PC-3 (cell line): ENCODE data around the gene FANCC. TPM values are rescaled to one million over a fixed set of nuclear protein-coding genes. Genes with fewer than 3 reads are reported as not detected.

Experiments
- ATAC-seq: fragments of 200-7000 bp; cut with Tn5 transposase; 2 replicates; pipeline ENCODE4 v1.9.1; 2020; ENCODE audit warnings: mild to moderate bottlenecking, moderate library complexity
- BruUV-seq: library from RNA; stranded (reverse); fragments of 400-500 nt; replicated peaks from 2 replicates; lab custom pipeline; 2021; lab: Mats Ljungman, UMichigan
- CTCF ChIA-PET: fragments of 300-600 bp; sonication (Branson Sonifier 250); formaldehyde crosslinking; loops from one replicate; lab custom pipeline; 2022; ENCODE audit warnings: antibody characterized with exemption; lab: Charles Lee
- POLR2A ChIA-PET: fragments of 300-600 bp; sonication (Branson Sonifier 250); formaldehyde crosslinking; loops from one replicate; lab custom pipeline; 2022; ENCODE audit warnings: antibody characterized with exemption; ENCODE audit not compliant: unreplicated experiment; lab: Charles Lee
- DNase-seq: peaks from one replicate; pipeline ENCODE4 v3.0.0-alpha.2; 2015
- H2AFZ ChIP-seq: fragments of 300-600 bp; sonication (generic); 2 replicates; pipeline ENCODE4 v1.6.0; 2016; ENCODE audit warnings: antibody characterized with exemption, low read length
- H3F3A ChIP-seq: fragments of 300-600 bp; sonication (generic); one replicate; pipeline ENCODE4 v1.6.0; 2017; ENCODE audit warnings: antibody characterized with exemption, low read length, control low read depth, mild to moderate bottlenecking; ENCODE audit not compliant: unreplicated experiment
- H3K27ac ChIP-seq: fragments of 300-600 bp; sonication (generic); 2 replicates; pipeline ENCODE4 v1.5.1; 2016; ENCODE audit warnings: mild to moderate bottlenecking, low read length
- H3K27me3 ChIP-seq: fragments of 300-600 bp; sonication (generic); 2 replicates; pipeline ENCODE4 v1.6.1; 2016; ENCODE audit warnings: low read length, mixed read lengths
- H3K36me3 ChIP-seq: fragments of 300-600 bp; sonication (generic); 2 replicates; pipeline ENCODE4 v1.6.1; 2016; ENCODE audit warnings: low read depth, mixed run types, low read length, mixed read lengths
- H3K4me1 ChIP-seq: fragments of 300-600 bp; sonication (generic); 2 replicates; pipeline ENCODE4 v1.5.1; 2016; ENCODE audit warnings: low read length; ENCODE audit not compliant: insufficient read depth
- H3K4me2 ChIP-seq: fragments of 300-600 bp; sonication (generic); 2 replicates; pipeline ENCODE4 v1.6.0; 2016; ENCODE audit warnings: low read length
- H3K4me3 ChIP-seq: fragments of 300-600 bp; sonication (generic); 2 replicates; pipeline ENCODE4 v1.5.1; 2016; ENCODE audit warnings: mild to moderate bottlenecking, low read length, mixed read lengths
- H3K79me2 ChIP-seq: fragments of 300-600 bp; sonication (generic); 2 replicates; pipeline ENCODE4 v1.6.1; 2017; ENCODE audit warnings: low read length, mixed read lengths
- H3K9ac ChIP-seq: fragments of 300-600 bp; sonication (generic); 2 replicates; pipeline ENCODE4 v1.6.0; 2016; ENCODE audit warnings: mild to moderate bottlenecking, low read length
- H3K9me2 ChIP-seq: fragments of 300-600 bp; sonication (generic); replicated peaks from 2 replicates; pipeline ENCODE4 v1.6.1; 2016; ENCODE audit warnings: mixed run types, low read length, mixed read lengths
- H3K9me3 ChIP-seq: fragments of 300-600 bp; sonication (generic); 2 replicates; pipeline ENCODE4 v1.6.1; 2016; ENCODE audit warnings: low read length, mixed read lengths
- H4K20me1 ChIP-seq: fragments of 300-600 bp; sonication (generic); 2 replicates; pipeline ENCODE4 v1.6.1; 2016; ENCODE audit warnings: low read length, mixed read lengths
- EZH2 ChIP-seq: fragments of 300-600 bp; sonication (generic); IDR thresholded peaks from one replicate; pipeline ENCODE4 v1.6.1; 2017; ENCODE audit warnings: antibody characterized with exemption, mild to moderate bottlenecking, low read length; ENCODE audit not compliant: unreplicated experiment
- EZH2phosphoT487 ChIP-seq: fragments of 300-600 bp; sonication (generic); IDR thresholded peaks from 2 replicates; pipeline ENCODE4 v1.6.1; 2018; ENCODE audit warnings: mild to moderate bottlenecking, antibody characterized with exemption, low read length, borderline replicate concordance
- intact Hi-C: fragments of 100-400 bp; cut with micrococcal nuclease; formaldehyde crosslinking; loops from 2 replicates; pipeline ENCODE4 v1.9.0; 2023
- total RNA-seq: library from RNA; depleted of rRNA; stranded (reverse); fragments of >200 nt; gene quantifications from 2 replicates; pipeline ENCODE4 v1.2.3, GENCODE V29; 2014
- TF ChIP-seq, protein P1 (sequence below): fragments of 300-600 bp; sonication (generic); conservative IDR thresholded peaks from 2 replicates; pipeline ENCODE4 v1.5.1; 2017; ENCODE audit warnings: antibody characterized with exemption, low read depth, mild to moderate bottlenecking, low read length

Gene FANCC
- total RNA-seq, 1 experiment from 2014 or later = 6.9 TPM

GRCh38 chr9:95061916-95062595, 255.5 kb downstream of the FANCC start:
- TF ChIP-seq, protein P1, sequence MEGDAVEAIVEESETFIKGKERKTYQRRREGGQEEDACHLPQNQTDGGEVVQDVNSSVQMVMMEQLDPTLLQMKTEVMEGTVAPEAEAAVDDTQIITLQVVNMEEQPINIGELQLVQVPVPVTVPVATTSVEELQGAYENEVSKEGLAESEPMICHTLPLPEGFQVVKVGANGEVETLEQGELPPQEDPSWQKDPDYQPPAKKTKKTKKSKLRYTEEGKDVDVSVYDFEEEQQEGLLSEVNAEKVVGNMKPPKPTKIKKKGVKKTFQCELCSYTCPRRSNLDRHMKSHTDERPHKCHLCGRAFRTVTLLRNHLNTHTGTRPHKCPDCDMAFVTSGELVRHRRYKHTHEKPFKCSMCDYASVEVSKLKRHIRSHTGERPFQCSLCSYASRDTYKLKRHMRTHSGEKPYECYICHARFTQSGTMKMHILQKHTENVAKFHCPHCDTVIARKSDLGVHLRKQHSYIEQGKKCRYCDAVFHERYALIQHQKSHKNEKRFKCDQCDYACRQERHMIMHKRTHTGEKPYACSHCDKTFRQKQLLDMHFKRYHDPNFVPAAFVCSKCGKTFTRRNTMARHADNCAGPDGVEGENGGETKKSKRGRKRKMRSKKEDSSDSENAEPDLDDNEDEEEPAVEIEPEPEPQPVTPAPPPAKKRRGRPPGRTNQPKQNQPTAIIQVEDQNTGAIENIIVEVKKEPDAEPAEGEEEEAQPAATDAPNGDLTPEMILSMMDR = no peak
- TF ChIP-seq EZH2 (no peak), EZH2phosphoT487 (no peak)
- no TSS peak for BruUV-seq
- H3K4me1 ChIP-seq = peaks cover 10% of the 10 kb centered on the region
- H3K27me3 ChIP-seq = no peaks in the 10 kb centered on the region
- H3K9ac ChIP-seq = no peak overlapping the region
- DNase-seq = no peak
- H3K36me3 ChIP-seq = peaks cover 10% of the 10 kb centered on the region
- H3K27ac ChIP-seq = no peak overlapping the region
- H2AFZ ChIP-seq = no peak overlapping the region
- H3K4me3 ChIP-seq = no peak overlapping the region
- ChIA-PET POLR2A (no interaction called here), CTCF (no interaction called here)
- peaks cover 49% of the 10 kb centered on the region for H3K79me2 ChIP-seq
- no peaks in the 10 kb centered on the region for H3F3A ChIP-seq
- ATAC-seq = no peak
- no peaks in the 10 kb centered on the region for H3K9me3 ChIP-seq
- intact Hi-C loops = no loop called here
- H4K20me1 ChIP-seq = no peaks in the 10 kb centered on the region
- H3K4me2 ChIP-seq = no peak overlapping the region
- no peaks in the 10 kb centered on the region for H3K9me2 ChIP-seq

DNA sequence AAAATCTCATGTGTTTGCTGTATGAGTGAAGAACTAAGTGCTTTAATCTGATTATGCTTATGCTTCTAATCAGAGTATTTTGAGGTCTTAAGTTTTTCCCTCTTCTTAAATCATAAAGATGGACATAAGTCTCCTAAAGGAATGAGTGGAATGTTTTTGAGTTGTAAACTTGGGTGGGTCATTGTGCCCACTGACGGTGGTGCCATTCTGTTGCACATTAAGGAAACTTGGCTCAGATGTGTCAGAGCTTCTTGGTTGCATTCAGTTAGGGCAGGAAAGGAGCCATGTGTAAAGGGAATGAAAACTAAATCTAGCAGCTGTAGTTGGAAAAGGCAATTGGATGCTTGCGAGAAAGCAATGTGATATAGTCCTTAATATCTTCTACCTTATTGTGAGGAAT, 256.6 kb downstream of the FANCC start:
- TF ChIP-seq EZH2phosphoT487 (no peak), EZH2 (no peak)
- TF ChIP-seq, protein P1 = no peak
- H3K27ac ChIP-seq = no peak overlapping the region
- CTCF ChIA-PET = no interaction called here

GRCh38 chr9:95060234-95060633, 257.3 kb downstream of the FANCC start:
- Histone ChIP-seq H3F3A (no peaks in the 10 kb centered on the region), H3K79me2 (peaks cover 53% of the 10 kb centered on the region), H3K9me3 (no peaks in the 10 kb centered on the region), H2AFZ (no peak overlapping the region), H3K9ac (no peak overlapping the region), H3K27ac (no peak overlapping the region), H3K27me3 (no peaks in the 10 kb centered on the region), H3K4me3 (no peak overlapping the region), H4K20me1 (no peaks in the 10 kb centered on the region), H3K9me2 (no peaks in the 10 kb centered on the region), H3K4me2 (no peak overlapping the region), H3K4me1 (peaks cover 19% of the 10 kb centered on the region), H3K36me3 (peaks cover 10% of the 10 kb centered on the region)
- ChIA-PET POLR2A (no interaction called here), CTCF (no interaction called here)
- intact Hi-C loops = no loop called here
- no TSS peak for BruUV-seq
- DNase-seq = no peak
- ATAC-seq = no peak
- TF ChIP-seq EZH2 (no peak), EZH2phosphoT487 (no peak)
- TF ChIP-seq, protein P1 = no peak

More for the DNA sequence above, 256.6 kb downstream of the FANCC start:
- H3K4me2 ChIP-seq = no peak overlapping the region
- no peak overlapping the region for H2AFZ ChIP-seq
- no peak overlapping the region for H3K4me3 ChIP-seq
- DNase-seq (no peak), ATAC-seq (no peak)
- H4K20me1 ChIP-seq = no peaks in the 10 kb centered on the region
- H3K27me3 ChIP-seq = no peaks in the 10 kb centered on the region
- no TSS peak for BruUV-seq
- H3F3A ChIP-seq = no peaks in the 10 kb centered on the region
- H3K36me3 ChIP-seq = peaks cover 10% of the 10 kb centered on the region
- no peaks in the 10 kb centered on the region for H3K9me2 ChIP-seq
- POLR2A ChIA-PET = no interaction called here
- H3K4me1 ChIP-seq = peaks cover 19% of the 10 kb centered on the region
- no peak overlapping the region for H3K9ac ChIP-seq
- intact Hi-C loops = no loop called here
- H3K79me2 ChIP-seq = peaks cover 52% of the 10 kb centered on the region
- no peaks in the 10 kb centered on the region for H3K9me3 ChIP-seq
